Nephron progenitor cell (in vitro differentiated cells): ENCODE measurements around the gene FBXO5.
"Not testable (repeated sequence)": the region's sequence is repeated elsewhere in the genome, so short reads cannot be mapped to it uniquely, and the experiment has no call there.

Experiments used
- DNase-seq: peaks from one replicate; pipeline ENCODE4 v3.0.0; 2021
- H3K27ac Mint-ChIP-seq: 2 replicates; pipeline ENCODE4 v1.8.0; 2021; ENCODE audit warnings: mild to moderate bottlenecking, moderate library complexity, mixed read lengths
- H3K27me3 Mint-ChIP-seq: 2 replicates; pipeline ENCODE4 v1.8.0; 2021; ENCODE audit warnings: mild to moderate bottlenecking, low read depth, mixed read lengths; ENCODE audit not compliant: poor library complexity
- H3K36me3 Mint-ChIP-seq: 2 replicates; pipeline ENCODE4 v1.8.0; 2021; ENCODE audit warnings: low read depth, mixed read lengths
- H3K4me1 Mint-ChIP-seq: 2 replicates; pipeline ENCODE4 v1.8.0; 2021; ENCODE audit warnings: mixed read lengths
- H3K4me3 Mint-ChIP-seq: 2 replicates; pipeline ENCODE4 v1.8.0; 2021; ENCODE audit warnings: mild to moderate bottlenecking, moderate library complexity, mixed read lengths
- H3K9me3 Mint-ChIP-seq: 2 replicates; pipeline ENCODE4 v1.8.0; 2021; ENCODE audit warnings: mild to moderate bottlenecking, moderate library complexity, mixed read lengths
- TF ChIP-seq, protein P1 (sequence below): fragments of 200-600 bp; sonication (generic); IDR thresholded peaks from 2 replicates; pipeline ENCODE4 v1.5.0; 2021; ENCODE audit warnings: antibody characterized with exemption

FBXO5 gene

DNA sequence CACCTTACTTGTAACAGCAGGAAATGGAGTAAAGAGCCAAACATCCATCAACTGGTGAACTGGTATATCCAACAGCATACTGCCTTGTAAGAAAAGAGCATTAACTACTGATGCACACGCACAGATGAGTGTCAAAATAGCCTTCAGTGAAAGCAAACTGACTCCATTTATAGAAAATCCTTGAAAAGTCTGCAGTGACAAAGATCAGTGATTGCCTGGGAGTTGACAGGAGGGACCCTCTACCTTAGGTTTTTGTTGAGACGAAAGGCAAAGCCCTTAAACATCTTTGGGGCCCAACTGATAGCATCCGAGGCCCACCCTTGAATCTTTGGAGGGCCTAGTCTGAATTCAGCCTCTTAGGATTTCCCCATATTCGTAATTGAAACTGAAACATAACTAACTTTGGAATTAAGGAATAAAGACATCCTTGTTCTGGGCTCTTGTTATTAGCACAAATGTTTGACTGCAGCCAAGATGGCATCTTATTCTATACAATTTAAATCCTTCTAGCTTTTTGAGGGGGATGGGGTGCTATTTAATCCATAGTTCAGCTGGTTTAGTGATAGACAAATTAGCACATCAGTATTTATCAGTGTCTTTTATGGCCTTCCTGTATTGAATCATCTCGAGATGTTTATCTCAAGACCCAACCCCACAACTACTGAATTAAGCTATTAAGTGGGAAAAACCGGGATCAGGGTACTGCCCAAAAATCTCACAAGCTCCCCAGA lies 13.0 kb downstream of the FBXO5 start:
- DNase-seq: no peak
- H3K36me3 Mint-ChIP-seq: peaks cover 62% of the 10 kb centered on the region
- peaks cover under 1% of the 10 kb centered on the region for H3K4me1 Mint-ChIP-seq
- H3K4me3 Mint-ChIP-seq: no peak overlapping the region
- no peaks in the 10 kb centered on the region for H3K27me3 Mint-ChIP-seq
- no peak overlapping the region for H3K27ac Mint-ChIP-seq
- TF ChIP-seq, protein P1, sequence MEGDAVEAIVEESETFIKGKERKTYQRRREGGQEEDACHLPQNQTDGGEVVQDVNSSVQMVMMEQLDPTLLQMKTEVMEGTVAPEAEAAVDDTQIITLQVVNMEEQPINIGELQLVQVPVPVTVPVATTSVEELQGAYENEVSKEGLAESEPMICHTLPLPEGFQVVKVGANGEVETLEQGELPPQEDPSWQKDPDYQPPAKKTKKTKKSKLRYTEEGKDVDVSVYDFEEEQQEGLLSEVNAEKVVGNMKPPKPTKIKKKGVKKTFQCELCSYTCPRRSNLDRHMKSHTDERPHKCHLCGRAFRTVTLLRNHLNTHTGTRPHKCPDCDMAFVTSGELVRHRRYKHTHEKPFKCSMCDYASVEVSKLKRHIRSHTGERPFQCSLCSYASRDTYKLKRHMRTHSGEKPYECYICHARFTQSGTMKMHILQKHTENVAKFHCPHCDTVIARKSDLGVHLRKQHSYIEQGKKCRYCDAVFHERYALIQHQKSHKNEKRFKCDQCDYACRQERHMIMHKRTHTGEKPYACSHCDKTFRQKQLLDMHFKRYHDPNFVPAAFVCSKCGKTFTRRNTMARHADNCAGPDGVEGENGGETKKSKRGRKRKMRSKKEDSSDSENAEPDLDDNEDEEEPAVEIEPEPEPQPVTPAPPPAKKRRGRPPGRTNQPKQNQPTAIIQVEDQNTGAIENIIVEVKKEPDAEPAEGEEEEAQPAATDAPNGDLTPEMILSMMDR: no peak
- H3K9me3 Mint-ChIP-seq: peaks cover 39% of the 10 kb centered on the region

DNA sequence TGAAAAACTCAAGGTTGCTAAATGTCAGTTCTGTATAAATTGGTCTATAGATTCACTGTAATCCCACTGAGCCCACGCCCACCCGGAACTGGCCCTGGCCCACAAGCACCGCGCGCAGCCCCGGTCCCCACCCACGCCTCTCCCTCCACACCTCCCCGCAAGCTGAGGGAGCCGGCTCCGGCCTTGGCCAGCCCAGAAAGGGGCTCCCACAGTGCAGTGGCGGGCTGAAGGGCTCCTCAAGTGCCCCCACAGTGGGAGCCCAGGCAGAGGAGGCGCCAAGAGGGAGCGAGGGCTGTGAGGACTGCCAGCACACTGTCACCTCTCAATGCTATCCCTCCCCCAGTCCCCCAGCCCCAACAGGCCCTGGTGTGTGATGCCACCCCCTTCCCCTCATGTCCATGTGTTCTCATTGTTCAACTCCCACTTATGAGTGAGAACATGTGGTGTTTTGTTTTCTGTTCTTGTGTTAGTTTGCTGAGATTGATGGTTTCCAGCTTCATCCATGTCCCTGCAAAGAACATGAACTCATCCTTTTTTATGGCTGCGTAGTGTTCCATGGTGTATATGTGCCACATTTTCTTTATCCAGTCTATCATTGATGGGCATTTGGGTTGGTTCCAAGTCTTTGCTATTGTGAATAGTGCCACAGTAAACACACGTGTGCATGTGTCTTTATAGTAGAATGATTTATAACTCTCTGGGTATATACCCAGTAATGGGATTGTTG lies 16.5 kb downstream of the FBXO5 start:
- not testable (repeated sequence) for H3K4me3 Mint-ChIP-seq, H3K27ac Mint-ChIP-seq, DNase-seq, H3K27me3 Mint-ChIP-seq, H3K4me1 Mint-ChIP-seq
- H3K9me3 Mint-ChIP-seq: peaks cover 38% of the 10 kb centered on the region
- peaks cover 27% of the 10 kb centered on the region for H3K36me3 Mint-ChIP-seq

DNA sequence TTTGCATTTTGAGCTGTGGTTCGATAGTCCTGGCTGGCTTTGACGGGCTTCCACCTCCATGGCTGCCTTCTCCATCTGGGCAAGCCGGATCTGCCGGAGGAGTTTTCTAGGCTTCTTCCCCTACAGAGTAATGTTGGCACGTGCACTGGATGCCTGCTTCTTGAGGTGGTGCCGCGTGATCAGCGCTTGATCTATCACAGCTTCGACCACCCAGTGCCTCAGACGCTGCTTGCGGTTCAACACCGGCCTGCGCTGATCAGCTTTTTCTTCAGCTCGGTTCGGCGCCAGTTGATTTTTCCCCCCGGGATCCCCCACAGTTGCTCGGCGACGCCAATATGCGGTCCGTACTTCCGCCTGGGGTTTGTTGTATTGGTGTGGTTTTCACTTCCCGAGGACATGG lies 23.5 kb downstream of the FBXO5 start:
- Mint-ChIP-seq H3K36me3 (no peaks in the 10 kb centered on the region), H3K4me1 (no peaks in the 10 kb centered on the region), H3K9me3 (no peaks in the 10 kb centered on the region), H3K27ac (no peak overlapping the region), H3K27me3 (peaks cover 9% of the 10 kb centered on the region), H3K4me3 (no peak overlapping the region)
- TF ChIP-seq, protein P1: no peak
- no peak for DNase-seq

DNA sequence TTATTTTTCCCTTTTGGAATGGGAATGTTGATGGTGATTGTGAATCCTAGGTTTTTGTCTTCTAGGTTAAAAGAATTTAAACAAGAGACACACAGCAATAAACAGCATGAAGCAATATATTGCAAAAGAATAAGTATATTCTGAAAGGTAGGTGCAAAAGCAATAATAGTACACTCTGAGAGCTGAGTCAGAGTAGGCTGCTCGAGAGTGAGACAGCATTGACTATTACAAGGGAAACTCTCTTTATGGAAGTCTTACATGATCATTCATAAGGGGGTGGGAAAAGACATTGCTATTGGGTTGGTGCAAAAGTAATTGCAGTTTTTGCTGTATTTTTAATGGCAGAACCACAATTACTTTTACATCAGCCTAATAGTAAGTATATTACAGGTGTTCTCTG lies 25.0 kb downstream of the FBXO5 start:
- no peaks in the 10 kb centered on the region for H3K4me1 Mint-ChIP-seq
- TF ChIP-seq, protein P1: no peak
- no peak overlapping the region for H3K4me3 Mint-ChIP-seq
- DNase-seq: no peak
- H3K27ac Mint-ChIP-seq: no peak overlapping the region
- no peaks in the 10 kb centered on the region for H3K9me3 Mint-ChIP-seq
- peaks cover 5% of the 10 kb centered on the region for H3K27me3 Mint-ChIP-seq
- H3K36me3 Mint-ChIP-seq: no peaks in the 10 kb centered on the region

DNA sequence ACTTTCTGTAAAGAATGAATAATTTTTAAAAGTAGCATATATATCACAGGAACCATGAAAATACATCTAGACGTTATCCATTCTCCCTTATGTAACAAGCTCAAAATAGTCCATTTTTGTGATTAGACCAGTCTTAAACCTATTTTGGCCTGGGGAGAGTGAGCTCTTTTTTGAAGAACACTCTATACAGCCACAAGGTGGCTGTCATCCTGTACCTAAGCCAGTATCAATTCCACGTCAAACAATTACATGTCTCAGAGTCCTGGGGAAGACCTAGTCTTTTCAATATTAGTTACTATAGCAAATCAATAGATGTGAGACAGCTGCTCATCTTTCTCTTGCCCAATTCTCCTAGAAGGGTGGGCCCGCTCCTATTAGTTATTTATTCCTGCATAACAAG lies 28.4 kb downstream of the FBXO5 start:
- H3K27ac Mint-ChIP-seq: no peak overlapping the region
- TF ChIP-seq, protein P1: no peak
- no peak for DNase-seq
- no peaks in the 10 kb centered on the region for H3K4me1 Mint-ChIP-seq
- H3K27me3 Mint-ChIP-seq: peaks cover 5% of the 10 kb centered on the region
- no peaks in the 10 kb centered on the region for H3K9me3 Mint-ChIP-seq
- H3K36me3 Mint-ChIP-seq: no peaks in the 10 kb centered on the region
- H3K4me3 Mint-ChIP-seq: no peak overlapping the region

DNA sequence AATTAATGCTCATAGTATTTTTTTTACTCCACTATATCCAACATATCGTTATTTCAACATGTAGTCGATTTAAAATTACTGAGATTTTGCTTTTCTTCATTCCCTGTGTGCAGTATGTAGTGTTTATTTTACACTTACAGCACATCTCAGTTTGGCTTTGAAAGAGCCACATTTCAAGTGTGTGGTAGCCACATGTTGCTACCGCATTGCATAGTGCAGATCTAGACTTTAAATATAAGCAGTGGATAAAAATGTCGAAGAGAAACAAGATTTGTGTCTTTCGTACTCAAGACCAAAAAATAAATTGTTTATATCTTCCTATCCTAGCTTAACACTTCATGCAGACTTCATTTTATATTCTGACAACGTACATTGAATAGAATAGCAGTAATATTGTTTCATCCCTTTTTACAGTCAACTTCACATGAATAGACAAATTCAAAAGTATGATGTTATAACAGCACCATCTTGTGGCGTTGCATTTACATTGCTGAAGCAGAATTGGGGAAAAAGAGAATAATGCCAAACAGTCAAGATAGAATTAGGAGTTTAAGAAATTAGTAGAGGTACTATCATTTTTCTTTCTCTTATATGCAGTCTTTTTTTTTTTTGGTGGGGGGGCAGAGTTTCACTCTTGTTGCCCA lies 29.9 kb downstream of the FBXO5 start:
- DNase-seq: no peak
- H3K27ac Mint-ChIP-seq: no peak overlapping the region
- H3K4me1 Mint-ChIP-seq: no peaks in the 10 kb centered on the region
- no peaks in the 10 kb centered on the region for H3K9me3 Mint-ChIP-seq
- no peaks in the 10 kb centered on the region for H3K36me3 Mint-ChIP-seq
- TF ChIP-seq, protein P1: peak; percentile 48
- H3K27me3 Mint-ChIP-seq: peaks cover under 1% of the 10 kb centered on the region
- H3K4me3 Mint-ChIP-seq: no peak overlapping the region
